Natural killer cell (primary cell): ENCODE results near the gene MPHOSPH6. TPM values are rescaled to one million over a fixed set of nuclear protein-coding genes. Genes with fewer than 3 reads are reported as not detected.

Source experiments
- ATAC-seq, 3 donors: fragments of 150-1000 bp in 2 of 3; fragments of 200-7000 bp in 1 of 3; cut with Tn5 transposase; 1 replicate in 1 of 3; 2 replicates in 2 of 3; pipeline ENCODE4 v1.10.0; 2021; ENCODE audit warnings: mild to moderate bottlenecking in 2 of 3, moderate library complexity in 2 of 3
- DNase-seq, 2 donors: peaks; one replicate each; pipeline versions ENCODE4 v3.0.0 to v3.0.0-alpha.2; 2013 to 2021; ENCODE audit warnings: mixed read lengths in 1 of 2
- H3K27ac ChIP-seq: one replicate; pipeline ENCODE4 v1.5.1; 2013; ENCODE audit warnings: mild to moderate bottlenecking, low read length
- H3K27me3 ChIP-seq: one replicate; pipeline ENCODE4 v1.6.1; 2013; ENCODE audit warnings: low read length; ENCODE audit not compliant: control insufficient read depth, insufficient read depth
- H3K36me3 ChIP-seq: one replicate; pipeline ENCODE4 v1.6.1; 2013; ENCODE audit warnings: low read length; ENCODE audit not compliant: control insufficient read depth, insufficient read depth
- H3K4me1 ChIP-seq: one replicate; pipeline ENCODE4 v1.6.1; 2013; ENCODE audit warnings: low read length; ENCODE audit not compliant: control insufficient read depth, insufficient read depth
- H3K4me3 ChIP-seq: one replicate; pipeline ENCODE4 v1.5.1; 2013; ENCODE audit warnings: low read length
- H3K9me3 ChIP-seq: one replicate; pipeline ENCODE4 v1.6.1; 2013; ENCODE audit warnings: low read length; ENCODE audit not compliant: control insufficient read depth, insufficient read depth
- H3K27ac Mint-ChIP-seq, 2 donors: one replicate each; pipeline ENCODE4 v1.8.0; 2022; ENCODE audit warnings: mild to moderate bottlenecking in 2 of 2, mixed read lengths in 2 of 2, moderate library complexity in 1 of 2
- H3K27me3 Mint-ChIP-seq, 2 donors: one replicate each; pipeline ENCODE4 v1.8.0; 2022; ENCODE audit warnings: low read depth in 2 of 2, mixed read lengths in 2 of 2
- H3K36me3 Mint-ChIP-seq: one replicate; pipeline ENCODE4 v1.8.0; 2022; ENCODE audit warnings: mixed read lengths
- H3K4me1 Mint-ChIP-seq, 2 donors: one replicate each; pipeline ENCODE4 v1.8.0; 2022; ENCODE audit warnings: mixed read lengths in 2 of 2
- H3K4me3 Mint-ChIP-seq: one replicate; pipeline ENCODE4 v1.8.0; 2022; ENCODE audit warnings: mild to moderate bottlenecking, moderate library complexity, mixed read lengths
- H3K9me3 Mint-ChIP-seq, 2 donors: one replicate each; pipeline ENCODE4 v1.8.0; 2022; ENCODE audit warnings: mixed read lengths in 2 of 2
- CTCF ChIP-seq: fragments of 200-600 bp; IDR thresholded peaks from one replicate; pipeline ENCODE4 v1.8.0; 2022; ENCODE audit warnings: antibody characterized with exemption
- WGBS: methylation state at CpG from one replicate; pipeline ENCODE4 v1.1.7; 2013; ENCODE audit warnings: missing lambda C conversion rate; ENCODE audit not compliant: insufficient coverage; 5-methylcytosine and 5-hydroxymethylcytosine counted together
- intact Hi-C: fragments of 100-400 bp; cut with micrococcal nuclease; formaldehyde crosslinking; loops from one replicate; pipeline ENCODE4 v1.14.2; 2022
- total RNA-seq, 4 donors: library from RNA; stranded (reverse); fragments of 120-200 nt in 1 of 4; gene quantifications; one replicate each; pipeline versions ENCODE4 v1.2.3 to v1.2.4, GENCODE V29; 2013 to 2022

The MPHOSPH6 gene
- total RNA-seq, 3 donors from 2014 or later (not counting 1 experiment from before 2014, with no cell fraction given) = 14.5 to 25.3 (median 15.5) TPM

DNA sequence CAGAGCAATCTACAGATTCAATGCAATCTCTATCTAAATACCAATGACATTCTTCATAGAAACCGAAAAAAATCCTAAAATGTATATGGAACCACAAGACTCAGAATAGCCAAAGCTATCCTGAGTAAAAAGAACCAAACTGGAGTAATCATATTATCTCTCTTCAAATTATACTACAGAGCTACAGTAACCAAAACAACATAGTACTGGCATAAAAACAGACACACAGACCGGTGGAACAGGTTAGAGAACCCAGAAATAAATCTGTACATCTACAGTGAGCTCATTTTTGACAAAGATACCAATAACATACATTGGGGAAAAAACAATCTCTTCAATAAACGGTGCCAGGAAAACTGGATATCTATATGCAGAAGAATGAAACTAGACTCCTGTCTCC is 45.4 kb downstream of the MPHOSPH6 start:
- ATAC-seq = no peak

DNA sequence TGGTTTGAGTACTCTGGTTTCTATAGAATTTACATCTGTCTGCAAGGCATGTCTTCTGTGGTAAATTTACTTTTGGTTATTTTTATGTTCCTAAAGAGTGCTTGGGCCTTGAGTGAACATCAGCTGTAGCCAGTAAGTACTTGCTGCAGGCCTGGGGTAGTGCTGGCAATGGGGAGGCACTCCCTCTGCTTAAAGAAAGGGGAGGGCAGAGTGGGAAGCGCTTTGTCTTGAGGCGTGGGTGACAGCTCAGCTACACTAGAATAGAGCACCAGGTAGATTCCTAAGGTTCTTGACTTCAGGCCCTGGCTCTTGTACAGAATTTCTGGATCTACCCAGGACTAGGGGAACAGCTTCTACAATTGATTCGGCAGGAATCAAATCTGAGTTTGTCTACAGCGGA is 50.6 kb downstream of the MPHOSPH6 start:
- H3K4me1 Mint-ChIP-seq = no peaks in the 10 kb centered on the region
- no peak overlapping the region for H3K27ac Mint-ChIP-seq
- Histone ChIP-seq H3K9me3 (no peaks in the 10 kb centered on the region), H3K27ac (no peak overlapping the region), H3K27me3 (no peaks in the 10 kb centered on the region), H3K36me3 (no peaks in the 10 kb centered on the region), H3K4me3 (no peak overlapping the region), H3K4me1 (no peaks in the 10 kb centered on the region)
- WGBS = 86% methylated on average over 4 of the region's 4 CpGs
- no peaks in the 10 kb centered on the region for H3K36me3 Mint-ChIP-seq
- no peak for DNase-seq
- peaks cover 0 to 13% of the 10 kb centered on the region in 2 donors for H3K27me3 Mint-ChIP-seq
- H3K4me3 Mint-ChIP-seq = no peak overlapping the region
- TF ChIP-seq CTCF = no peak
- intact Hi-C loops = no loop called here
- no peak for ATAC-seq
- H3K9me3 Mint-ChIP-seq = no peaks in the 10 kb centered on the region

More for the DNA sequence above, 45.4 kb downstream of the MPHOSPH6 start:
- intact Hi-C loops = no loop called here
- no peaks in the 10 kb centered on the region for H3K27me3 ChIP-seq
- Mint-ChIP-seq H3K27ac (no peak overlapping the region), H3K9me3 (no peaks in the 10 kb centered on the region), H3K4me1 (no peaks in the 10 kb centered on the region), H3K27me3 (peaks cover 3 to 13% of the 10 kb centered on the region in 2 donors), H3K36me3 (no peaks in the 10 kb centered on the region), H3K4me3 (no peak overlapping the region)
- no peaks in the 10 kb centered on the region for H3K9me3 ChIP-seq
- 92% methylated on average over 3 of the region's 3 CpGs for WGBS
- DNase-seq = no peak
- H3K4me1 ChIP-seq = no peaks in the 10 kb centered on the region
- no peak overlapping the region for H3K4me3 ChIP-seq
- H3K36me3 ChIP-seq = no peaks in the 10 kb centered on the region
- no peak overlapping the region for H3K27ac ChIP-seq
- no peak for TF ChIP-seq CTCF

DNA sequence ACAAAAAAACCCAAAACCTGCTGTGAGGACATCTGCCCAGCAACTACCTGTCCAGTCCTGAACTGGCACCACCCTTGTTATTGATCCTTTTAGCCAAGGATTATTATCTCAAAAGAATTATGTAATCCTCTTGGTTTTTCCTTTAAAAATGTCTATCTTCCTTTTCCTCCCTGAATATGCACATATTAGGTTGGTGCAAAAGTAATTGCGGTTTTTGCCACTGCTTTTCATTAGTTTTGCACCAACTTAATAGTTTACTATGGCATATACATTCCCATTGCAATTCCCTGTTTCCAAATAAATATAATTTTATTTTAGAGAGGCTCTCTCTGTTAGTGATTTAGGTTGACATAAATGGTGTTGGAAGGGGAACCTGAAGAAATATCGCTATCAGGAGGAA is 51.3 kb downstream of the MPHOSPH6 start:
- intact Hi-C loops = no loop called here
- DNase-seq (no peak), ATAC-seq (no peak)
- no peak overlapping the region for H3K4me3 Mint-ChIP-seq
- no peaks in the 10 kb centered on the region for H3K36me3 Mint-ChIP-seq
- Histone ChIP-seq H3K9me3 (no peaks in the 10 kb centered on the region), H3K36me3 (no peaks in the 10 kb centered on the region), H3K4me3 (no peak overlapping the region), H3K4me1 (no peaks in the 10 kb centered on the region), H3K27ac (no peak overlapping the region), H3K27me3 (no peaks in the 10 kb centered on the region)
- H3K27ac Mint-ChIP-seq = no peak overlapping the region
- no peaks in the 10 kb centered on the region for H3K9me3 Mint-ChIP-seq
- TF ChIP-seq CTCF = no peak
- 100% methylated on average over 1 of the region's 2 CpGs for whole genome bisulfite sequencing
- H3K4me1 Mint-ChIP-seq = no peaks in the 10 kb centered on the region
- peaks cover 0 to 13% of the 10 kb centered on the region in 2 donors for H3K27me3 Mint-ChIP-seq

DNA sequence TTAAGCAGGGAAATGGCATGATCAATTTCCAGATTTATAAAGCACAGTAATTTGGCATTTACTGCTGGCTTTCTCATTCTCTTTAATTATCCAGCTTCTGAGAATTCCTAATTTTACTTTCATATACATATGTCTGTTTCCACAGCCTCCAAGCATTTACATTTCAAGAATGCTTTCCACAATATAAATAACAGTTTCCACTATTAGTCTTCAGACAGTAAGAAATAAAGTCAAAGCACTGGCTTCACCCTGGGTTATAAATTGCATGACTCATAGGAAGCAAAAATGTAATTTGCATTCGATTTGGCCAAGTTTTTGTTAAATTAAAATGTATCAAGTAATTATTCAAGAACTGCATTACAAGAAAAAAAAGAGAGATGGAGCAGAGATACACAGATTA is 53.5 kb downstream of the MPHOSPH6 start:
- no peak for TF ChIP-seq CTCF
- H3K27me3 ChIP-seq = no peaks in the 10 kb centered on the region
- no peaks in the 10 kb centered on the region for H3K36me3 ChIP-seq
- DNase-seq (no peak), ATAC-seq (no peak)
- H3K4me3 ChIP-seq = no peak overlapping the region
- Mint-ChIP-seq H3K4me3 (no peak overlapping the region), H3K4me1 (no peaks in the 10 kb centered on the region), H3K27me3 (peaks cover 0 to 5% of the 10 kb centered on the region in 2 donors), H3K36me3 (no peaks in the 10 kb centered on the region), H3K27ac (no peak overlapping the region), H3K9me3 (no peaks in the 10 kb centered on the region)
- no peaks in the 10 kb centered on the region for H3K4me1 ChIP-seq
- H3K27ac ChIP-seq = no peak overlapping the region
- WGBS = no CpG with 5 or more reads among the region's 1 CpG
- intact Hi-C loops = no loop called here
- no peaks in the 10 kb centered on the region for H3K9me3 ChIP-seq
